GM18511 (cell line): ENCODE results near the gene WDR27.
"Not testable (repeated sequence)": the region's sequence is repeated elsewhere in the genome, so short reads cannot be mapped to it uniquely, and the experiment has no call there.

Experiments
- ATAC-seq: cut with Tn5 transposase; IDR thresholded peaks from one replicate; pipeline ENCODE4 v1.9.1; 2021; ENCODE audit warnings: mild to moderate bottlenecking, moderate library complexity; ENCODE audit not compliant: unreplicated experiment

WDR27 gene

GRCh38 chr6:169618526-169619490 lies 83.0 kb downstream of the WDR27 start:
- no peak for ATAC-seq

GRCh38 chr6:169617562-169617961 lies 84.3 kb downstream of the WDR27 start:
- no peak for ATAC-seq

- not testable (repeated sequence) for ATAC-seq
Observed at GRCh38 chr6:169608609-169609008, 93.2 kb downstream of the WDR27 start.

- no peak for ATAC-seq
Observed at GRCh38 chr6:169604076-169604475, 97.8 kb downstream of the WDR27 start.

- ATAC-seq: not testable (repeated sequence)
Observed at GRCh38 chr6:169601129-169601528, 100.7 kb downstream of the WDR27 start.

- no peak for ATAC-seq
Observed at GRCh38 chr6:169592558-169592957, 109.3 kb downstream of the WDR27 start.

GRCh38 chr6:169591616-169592015 lies 110.2 kb downstream of the WDR27 start:
- no peak for ATAC-seq

GRCh38 chr6:169590376-169590939 lies 111.4 kb downstream of the WDR27 start:
- ATAC-seq: no peak

GRCh38 chr6:169589699-169590257 lies 112.1 kb downstream of the WDR27 start:
- ATAC-seq: peak; percentile 76

GRCh38 chr6:169589293-169589692 lies 112.5 kb downstream of the WDR27 start:
- peak; percentile 71 for ATAC-seq

GRCh38 chr6:169587975-169588374 lies 113.9 kb downstream of the WDR27 start:
- no peak for ATAC-seq

- peak; percentile 76 for ATAC-seq
Observed at GRCh38 chr6:169583886-169584541, 117.8 kb downstream of the WDR27 start.

GRCh38 chr6:169579407-169580111 lies 122.3 kb downstream of the WDR27 start:
- ATAC-seq: no peak

GRCh38 chr6:169577974-169578373 lies 123.9 kb downstream of the WDR27 start:
- ATAC-seq: no peak

GRCh38 chr6:169577236-169577635 lies 124.6 kb downstream of the WDR27 start:
- no peak for ATAC-seq

GRCh38 chr6:169575821-169576220 lies 126.0 kb downstream of the WDR27 start:
- ATAC-seq: no peak

- ATAC-seq: no peak
Observed at GRCh38 chr6:169575365-169575764, 126.5 kb downstream of the WDR27 start.

GRCh38 chr6:169574420-169574819 lies 127.4 kb downstream of the WDR27 start:
- no peak for ATAC-seq

- ATAC-seq: no peak
Observed at GRCh38 chr6:169573883-169574282, 127.9 kb downstream of the WDR27 start.

- ATAC-seq: no peak
Observed at GRCh38 chr6:169571123-169571962, 130.5 kb downstream of the WDR27 start.
